Kidney (tissue), 14 donors: ENCODE results near the gene EHBP1. TPM values are rescaled to one million over a fixed set of nuclear protein-coding genes. Genes with fewer than 3 reads are reported as not detected.

ENCODE experiments used
- DNase-seq, 5 donors: peaks; one replicate each; pipeline ENCODE4 v3.0.0-alpha.2; 2013 to 2020
- FAIRE-seq: peaks from 2 replicates; lab custom pipeline; 2012; peaks lifted over from hg19 to GRCh38; lab: Jason Lieb, UNC
- H3K27ac ChIP-seq, 2 donors: one replicate each; pipeline ENCODE4 v1.7.0; 2013; ENCODE audit warnings: low read depth in 2 of 2, low read length in 2 of 2, inconsistent platforms in 1 of 2
- H3K27me3 ChIP-seq: one replicate; pipeline ENCODE4 v1.7.1; 2013; ENCODE audit warnings: low read length, inconsistent platforms; ENCODE audit not compliant: control insufficient read depth, insufficient read depth
- H3K36me3 ChIP-seq, 3 donors: one replicate each; pipeline versions ENCODE4 v1.7.0 to v1.7.1; 2013; ENCODE audit warnings: low read length in 3 of 3, control low read depth in 1 of 3, inconsistent platforms in 1 of 3; ENCODE audit not compliant: insufficient read depth in 3 of 3, control insufficient read depth in 2 of 3
- H3K4me1 ChIP-seq, 3 donors: one replicate each; pipeline versions ENCODE4 v1.7.0 to v1.7.1; 2013; ENCODE audit warnings: low read length in 3 of 3, inconsistent platforms in 1 of 3, low read depth in 1 of 3; ENCODE audit not compliant: control insufficient read depth in 2 of 3, insufficient read depth in 2 of 3
- H3K4me3 ChIP-seq, 3 donors: one replicate each; pipeline versions ENCODE4 v1.7.0 to v1.8.1; 2013; ENCODE audit warnings: low read length in 3 of 3, control low read depth in 1 of 3, inconsistent platforms in 1 of 3
- H3K9ac ChIP-seq, 3 donors: one replicate each; pipeline versions ENCODE4 v1.7.0 to v1.7.1; 2013; ENCODE audit warnings: low read length in 3 of 3, control low read depth in 1 of 3, inconsistent platforms in 1 of 3
- H3K9me3 ChIP-seq, 3 donors: one replicate each; pipeline versions ENCODE4 v1.7.0 to v1.7.1; 2013; ENCODE audit warnings: low read length in 3 of 3, control low read depth in 1 of 3, inconsistent platforms in 1 of 3; ENCODE audit not compliant: control insufficient read depth in 2 of 3, insufficient read depth in 1 of 3
- CTCF ChIP-seq: IDR thresholded peaks from 3 replicates; pipeline ENCODE4 v1.5.1; 2012; ENCODE audit warnings: mild to moderate bottlenecking, moderate library complexity, borderline replicate concordance; ENCODE audit not compliant: insufficient read depth; ENCODE audit errors: extremely low read depth
- intact Hi-C: fragments of 100-400 bp; cut with DNase I; formaldehyde crosslinking; loops from one replicate; pipeline ENCODE4 v1.11.1; 2022
- polyA plus RNA-seq: library from polyadenylated mRNA; stranded (reverse); fragments of 350-450 nt; fragmentation: Illumina TruSeq; extraction: RNeasy Lipid Tissue Mini Kit (QIAGEN cat#74804); gene quantifications from one replicate; pipeline ENCODE4 v1.2.3, GENCODE V29; 2014; ENCODE audit warnings: low read depth, low replicate concordance; ENCODE audit not compliant: insufficient read depth
- total RNA-seq: library from RNA; stranded (reverse); fragmentation: NEBNext Ultra II Directional; extraction: Animal tissue kit (Norgen Biotek cat#: 25700); gene quantifications from one replicate; pipeline ENCODE4 v1.2.1, GENCODE V29; 2021
- donor health status: control.
- donor health status: control.
- donor health status: control.
- donor health status: control.
- donor health status: control.
- donor health status: DM: yes; HTN: yes; CAD: no.
- donor health status: Normal renal cell carcinoma (clear cell type).

The EHBP1 gene
- total and polyA plus RNA-seq, 2 donors from 2014 or later, result 12.5 to 42.7 TPM

DNA sequence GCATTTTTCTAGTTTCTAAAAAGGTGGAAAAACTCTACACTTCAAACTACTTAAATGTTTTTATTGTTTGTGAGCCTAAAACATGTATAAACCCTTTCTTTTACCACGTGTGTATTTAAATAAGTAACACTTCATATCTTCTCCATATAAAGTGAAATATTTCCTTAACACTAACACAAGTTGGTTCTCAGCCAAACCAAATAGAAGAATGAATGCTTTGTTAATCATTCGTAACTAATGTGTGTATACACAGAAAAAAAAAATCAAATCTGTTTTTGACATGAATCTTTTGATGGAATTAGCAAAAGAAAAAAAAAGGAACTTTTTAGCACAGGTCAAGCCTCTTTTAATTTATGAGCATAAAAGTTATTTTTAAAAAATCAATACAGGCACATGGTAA lies 89.3 kb downstream of the EHBP1 start:
- TF ChIP-seq CTCF, result no peak
- peak; percentile 95 for FAIRE-seq
- H3K4me3 ChIP-seq, result no peak overlapping the region
- H3K9me3 ChIP-seq, result no peaks in the 10 kb centered on the region
- H3K9ac ChIP-seq, result no peak overlapping the region
- H3K36me3 ChIP-seq, result no peaks in the 10 kb centered on the region
- peaks cover 0 to 3% (median 0%) of the 10 kb centered on the region in 3 donors for H3K4me1 ChIP-seq
- no peak overlapping the region for H3K27ac ChIP-seq
- H3K27me3 ChIP-seq, result no peaks in the 10 kb centered on the region
- intact Hi-C loops, result no loop called here
- peak in 2 of 5 donors; percentile 57 to 72 for DNase-seq

- intact Hi-C loops, result no loop called here
- H3K9ac ChIP-seq, result no peak overlapping the region
- no peak for FAIRE-seq
Observed at GRCh38 chr2:62795341-62795740, 89.8 kb downstream of the EHBP1 start.

DNA sequence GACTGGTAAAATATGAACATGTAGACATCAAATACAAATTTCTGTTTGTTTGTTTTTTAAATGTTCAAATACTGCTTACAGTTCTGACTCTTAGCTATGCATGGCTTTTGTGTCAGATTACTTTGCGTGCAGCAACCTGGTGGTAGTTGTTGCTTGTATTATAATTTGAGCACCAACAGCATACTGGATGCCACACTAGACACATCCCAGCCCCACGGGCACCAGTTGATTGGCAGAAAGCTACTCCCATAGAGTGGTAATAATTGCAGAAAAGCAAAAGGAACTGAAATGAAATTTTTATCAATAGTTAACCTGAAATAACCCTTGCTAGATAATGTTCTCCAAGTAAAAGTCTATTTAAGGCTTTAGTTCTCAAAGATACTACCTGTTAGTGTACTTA lies 91.6 kb downstream of the EHBP1 start:
- Histone ChIP-seq H3K9me3 (no peaks in the 10 kb centered on the region), H3K27me3 (no peaks in the 10 kb centered on the region), H3K27ac (no peak overlapping the region), H3K9ac (no peak overlapping the region), H3K4me3 (no peak overlapping the region), H3K4me1 (no peaks in the 10 kb centered on the region), H3K36me3 (no peaks in the 10 kb centered on the region)
- no peak for DNase-seq
- no peak for FAIRE-seq
- intact Hi-C loops, result no loop called here
- TF ChIP-seq CTCF, result no peak

More at GRCh38 chr2:62795341-62795740, 89.8 kb downstream of the EHBP1 start:
- no peak overlapping the region for H3K4me3 ChIP-seq
- no peak for TF ChIP-seq CTCF
- no peak overlapping the region for H3K27ac ChIP-seq
- no peaks in the 10 kb centered on the region for H3K4me1 ChIP-seq
- H3K27me3 ChIP-seq, result no peaks in the 10 kb centered on the region
- DNase-seq, result no peak
- H3K36me3 ChIP-seq, result no peaks in the 10 kb centered on the region
- H3K9me3 ChIP-seq, result no peaks in the 10 kb centered on the region

GRCh38 chr2:62800618-62801017 lies 95.1 kb downstream of the EHBP1 start:
- H3K27ac ChIP-seq, result no peak overlapping the region
- no peaks in the 10 kb centered on the region for H3K36me3 ChIP-seq
- intact Hi-C loops, result no loop called here
- no peaks in the 10 kb centered on the region for H3K4me1 ChIP-seq
- no peak overlapping the region for H3K9ac ChIP-seq
- H3K27me3 ChIP-seq, result no peaks in the 10 kb centered on the region
- DNase-seq (no peak), FAIRE-seq (no peak)
- no peak for TF ChIP-seq CTCF
- H3K4me3 ChIP-seq, result no peak overlapping the region
- H3K9me3 ChIP-seq, result no peaks in the 10 kb centered on the region
